ENCODE results near the gene FAF1. TPM values are rescaled to one million over a fixed set of nuclear protein-coding genes. Genes with fewer than 3 reads are reported as not detected.

Gene FAF1
- total and polyA plus RNA-seq, 9 of the 15 experiments (the other 6 are each of a cell fraction or from before 2014, with no cell fraction given) = 48.7 to 225 (median 118) TPM

- peak; percentile 90 for TF ChIP-seq THAP12 (CRISPR knock-in tag; IDR thresholded peaks at IDR 0.05)
- TF ChIP-seq RAD21 (CRISPR knock-in tag; conservative IDR thresholded peaks at IDR 0.05 in 1 of 2, IDR thresholded peaks at IDR 0.05 in 1 of 2) = peak in 1 of 2 experiments; percentile 20; a peak in 2 of 4 replicates
- peak; percentile 89 for TF ChIP-seq SUPT5H (IDR thresholded peaks at IDR 0.05)
- peak; percentile 90 for TF ChIP-seq JUN (IDR thresholded peaks at IDR 0.05; ENCODE audit: borderline replicate concordance, low read depth, low read length)
- no peak; the same call in 1 of the 2 replicates for TF ChIP-seq JUN (CRISPR knock-in tag; IDR thresholded peaks at IDR 0.05; ENCODE audit: borderline replicate concordance)
- no peak for TF ChIP-seq RERE (CRISPR knock-in tag; IDR thresholded peaks at IDR 0.05; ENCODE audit: borderline replicate concordance)
- TF ChIP-seq BRD4 (IDR thresholded peaks at IDR 0.05) = peak; percentile 25; the same call in 1 of the 2 replicates
- TF ChIP-seq E2F6 (IDR thresholded peaks at IDR 0.05; ENCODE audit: borderline replicate concordance in 1 of 2, extremely low read depth in 1 of 2, insufficient read depth in 1 of 2, insufficient read length in 1 of 2, low read depth in 1 of 2, low read length in 1 of 2, poor library complexity in 1 of 2, severe bottlenecking in 1 of 2) = peak; percentile 42 to 68
- peak; percentile 99 for TF ChIP-seq RBBP5 (IDR thresholded peaks at IDR 0.05; ENCODE audit: borderline replicate concordance, insufficient read depth, low read length, poor library complexity, severe bottlenecking)
- peak; percentile 81 for TF ChIP-seq SMAD4 (CRISPR knock-in tag; conservative IDR thresholded peaks at IDR 0.05)
- TF ChIP-seq PREB (CRISPR knock-in tag; IDR thresholded peaks at IDR 0.05) = no peak
Observed at GRCh38 chr1:50959913-50960844, at the start of gene FAF1 (continued).

Data from K562 (cell line).